Activated CD4-positive, alpha-beta T cell treated with anti-CD3 and anti-CD28 coated beads, Interleukin-2, Interleukin-6, amounts not matched to agents 100 ng/mL and 50 ng/mL, durations not matched to agents 16 hours and 8 hours (primary cell): ENCODE measurements around the gene SOX8.

ENCODE experiments used
- DNase-seq: peaks from one replicate; pipeline ENCODE4 v3.0.0-alpha.2; 2020

SOX8 gene

DNA sequence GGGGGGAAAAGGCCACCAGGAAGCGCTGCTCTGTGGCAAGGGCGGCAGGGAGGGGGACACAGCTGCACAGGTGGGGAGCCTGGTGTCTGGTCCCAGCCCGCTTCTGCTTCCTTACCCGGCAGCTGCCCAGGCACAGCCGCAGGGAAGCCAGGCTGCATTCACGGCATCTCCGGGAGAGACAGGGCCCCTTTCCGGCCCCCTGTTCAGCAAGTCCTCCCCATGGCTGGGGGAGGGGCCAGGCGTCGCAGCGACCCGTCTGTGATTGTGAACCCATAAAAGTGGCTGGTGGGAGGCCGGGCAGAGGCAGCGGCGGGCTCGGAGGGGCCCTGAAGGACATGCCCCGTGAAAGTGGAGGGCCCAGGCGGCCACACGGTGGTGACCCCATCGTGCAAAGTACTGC, 28.7 kb downstream of the SOX8 start:
- DNase-seq = no peak

DNA sequence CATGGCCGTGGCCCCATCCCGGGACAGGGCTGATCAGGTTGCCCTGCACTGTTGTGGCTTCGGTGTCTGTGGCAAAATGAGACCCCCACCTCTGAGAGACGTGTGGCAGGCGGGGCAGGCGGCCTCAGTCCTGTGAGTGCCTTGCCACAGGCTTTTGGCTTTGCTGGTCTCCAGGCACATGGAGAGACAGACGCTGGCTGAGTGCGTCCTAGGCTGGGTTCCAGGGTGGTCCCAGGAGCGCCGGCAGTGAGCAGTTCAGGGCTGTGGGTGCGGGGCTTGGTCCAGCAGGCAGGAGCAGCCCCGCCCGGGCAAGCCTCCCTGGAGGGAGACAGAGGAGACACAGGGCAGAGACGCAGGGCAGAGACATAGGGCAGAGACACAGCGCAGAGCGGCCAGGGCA, 29.2 kb downstream of the SOX8 start:
- DNase-seq = no peak

DNA sequence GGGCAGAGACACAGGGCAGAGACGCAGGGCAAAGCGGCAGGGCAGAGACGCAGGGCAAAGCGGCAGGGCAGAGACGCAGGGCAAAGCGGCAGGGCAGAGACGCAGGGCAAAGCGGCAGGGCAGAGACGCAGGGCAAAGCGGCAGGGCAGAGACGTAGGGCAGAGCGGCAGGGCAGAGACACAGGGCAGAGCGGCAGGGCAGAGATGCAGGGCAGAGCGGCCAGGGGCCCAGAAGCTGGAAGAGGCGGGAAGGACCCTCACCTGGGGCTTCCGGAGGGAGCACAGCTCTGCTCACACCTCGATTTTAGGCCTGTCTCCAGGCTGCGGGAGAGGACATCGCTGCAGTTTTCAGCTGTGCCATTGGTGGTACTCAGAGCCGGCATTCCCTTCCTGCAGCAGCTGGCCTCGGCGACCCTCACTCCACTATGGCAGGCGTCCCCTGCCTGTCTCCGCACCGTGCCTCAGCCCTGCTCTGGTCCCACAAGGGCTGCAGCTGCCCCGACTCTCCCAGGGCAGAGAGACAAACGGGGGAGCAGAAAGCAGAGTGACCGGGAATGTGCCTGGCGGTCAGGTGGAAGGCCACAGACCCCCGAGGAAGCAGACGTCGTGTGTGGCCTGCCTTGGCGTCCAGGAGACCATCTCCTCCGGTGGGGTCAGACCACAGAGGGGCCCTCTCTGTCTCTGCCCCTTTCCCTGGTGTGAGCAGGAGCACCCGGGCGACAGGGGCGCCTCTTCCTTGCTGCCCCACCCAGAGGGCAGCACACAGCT, 29.9 kb downstream of the SOX8 start:
- DNase-seq = no peak

DNA sequence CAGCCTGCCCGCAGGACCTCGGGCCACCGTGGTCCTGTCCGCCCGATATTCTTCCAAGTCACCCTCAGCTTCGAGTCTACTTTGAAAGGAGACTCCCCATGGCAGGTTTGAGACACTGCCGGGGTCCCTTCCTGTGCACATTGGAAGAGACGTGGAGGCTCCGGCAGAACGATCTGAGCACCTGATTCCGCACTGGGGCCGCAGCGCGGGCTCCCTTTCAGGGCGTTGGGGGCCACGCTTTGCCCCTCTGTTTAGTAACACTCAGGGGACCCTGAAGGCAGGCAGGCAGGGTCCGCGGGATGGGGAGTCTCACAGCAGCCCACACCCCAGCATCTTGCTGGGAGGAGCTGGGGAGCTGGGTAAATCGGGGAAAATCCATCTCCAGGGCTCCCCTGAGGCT, 30.6 kb downstream of the SOX8 start:
- DNase-seq = no peak

DNA sequence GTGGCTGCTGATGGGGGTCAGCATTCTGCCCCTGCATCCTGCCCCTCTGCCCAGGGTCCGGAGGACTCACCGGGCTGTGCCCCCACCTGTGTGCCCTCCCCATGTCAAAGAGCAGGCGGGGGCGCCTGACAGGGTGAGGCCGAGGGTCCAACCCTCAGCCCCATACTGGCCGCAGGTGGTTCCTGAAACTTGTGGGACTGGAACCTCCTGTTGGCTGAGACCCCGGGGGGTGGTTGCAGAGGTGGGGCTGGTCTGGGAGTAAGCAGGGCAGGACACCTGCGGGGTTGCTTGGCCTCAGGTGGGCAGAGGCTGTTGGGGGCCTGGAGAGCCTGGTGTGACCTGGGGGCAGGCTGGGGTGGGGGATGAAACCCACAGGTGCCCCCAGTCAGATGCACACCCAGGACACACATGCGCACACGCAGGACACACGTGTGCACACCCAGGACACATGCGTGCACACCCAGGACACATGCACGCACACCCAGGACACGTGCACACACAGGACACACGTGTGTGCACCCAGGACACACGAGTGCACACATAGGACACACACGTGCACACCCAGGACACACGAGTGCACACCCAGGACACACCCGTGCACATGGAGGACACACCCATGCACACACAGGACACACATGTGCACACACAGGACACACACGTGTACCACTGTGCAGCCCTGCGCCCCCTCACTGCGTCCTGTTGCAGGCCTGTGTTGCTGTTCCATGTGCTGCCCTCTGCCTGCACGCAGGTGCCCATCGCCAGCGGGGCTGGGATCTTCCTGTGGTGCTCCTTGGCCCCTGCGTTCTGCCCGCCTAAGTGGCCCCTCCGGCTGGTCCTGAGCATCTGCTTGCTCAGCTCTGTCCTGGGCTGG, 31.4 kb downstream of the SOX8 start:
- no peak for DNase-seq

DNA sequence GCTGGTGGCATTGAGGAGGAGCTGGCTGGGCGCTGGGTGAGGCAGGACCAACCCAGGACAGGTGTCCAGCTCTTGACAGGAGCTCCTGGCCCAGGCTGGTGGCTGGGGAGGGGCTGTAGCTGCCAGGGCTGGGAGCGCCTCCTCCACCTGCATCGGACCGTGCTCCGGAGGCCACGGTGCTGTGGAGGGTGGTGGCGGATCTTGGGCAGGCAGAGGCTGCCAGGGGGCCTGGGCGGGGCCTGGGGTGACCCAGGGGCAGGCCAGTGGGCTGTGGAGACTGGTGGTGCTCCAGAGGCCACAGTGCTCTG, 32.0 kb downstream of the SOX8 start:
- DNase-seq = no peak

DNA sequence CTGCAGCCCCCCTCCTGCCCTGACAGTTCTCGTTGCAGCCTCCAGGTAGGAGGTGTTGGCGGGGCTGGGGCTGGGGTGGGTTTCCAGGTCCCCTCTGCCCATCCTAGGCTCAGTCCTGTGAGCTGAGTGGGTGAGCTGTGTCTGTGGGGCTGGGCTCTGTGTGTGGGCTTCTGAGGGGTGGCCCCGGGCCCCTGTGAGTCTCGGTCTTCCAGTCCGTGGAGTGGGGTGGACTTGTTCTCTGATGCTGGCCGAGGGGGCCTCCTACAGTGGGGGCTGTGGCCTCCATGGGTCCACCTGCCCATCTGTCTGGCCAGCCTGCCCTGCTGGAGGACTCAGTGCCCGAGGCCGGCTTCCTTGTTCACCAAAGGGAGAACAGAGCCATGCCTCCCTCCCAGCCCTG, 32.7 kb downstream of the SOX8 start:
- no peak for DNase-seq

DNA sequence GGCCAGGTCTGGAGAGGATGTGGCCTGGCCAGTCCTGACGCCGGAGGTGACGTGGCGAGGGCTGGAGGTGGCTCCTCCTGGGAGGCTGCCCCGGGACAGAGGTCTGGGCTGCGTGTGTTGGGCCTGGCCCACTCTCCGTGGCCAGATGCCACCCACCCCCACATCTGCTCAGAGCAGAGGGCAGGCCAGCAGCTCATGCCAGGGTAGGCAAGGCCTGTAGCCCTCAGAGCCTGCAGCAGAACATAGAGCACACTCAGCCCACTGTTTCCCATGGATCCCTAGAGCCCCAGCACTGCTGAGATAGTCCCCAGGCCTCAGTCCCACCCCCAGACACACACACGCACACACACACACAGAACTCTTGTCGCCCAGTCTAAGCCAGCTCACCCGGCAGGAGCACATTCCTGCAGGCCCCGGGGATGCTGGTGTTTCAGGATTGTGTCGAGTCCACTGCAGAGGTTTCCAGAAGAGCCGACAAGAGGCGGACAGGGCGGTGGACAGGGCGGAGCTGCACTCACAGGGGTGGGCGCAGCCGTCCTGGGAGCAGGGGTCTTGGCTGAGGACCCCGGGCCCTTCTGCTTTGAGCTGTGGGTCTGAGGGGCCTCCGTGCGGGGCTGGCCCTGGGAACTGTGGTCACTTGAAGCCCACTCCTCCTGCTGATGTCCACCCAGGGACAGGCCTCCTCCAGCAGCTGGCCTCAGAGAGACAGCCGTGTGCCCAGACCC, 33.4 kb downstream of the SOX8 start:
- no peak for DNase-seq

DNA sequence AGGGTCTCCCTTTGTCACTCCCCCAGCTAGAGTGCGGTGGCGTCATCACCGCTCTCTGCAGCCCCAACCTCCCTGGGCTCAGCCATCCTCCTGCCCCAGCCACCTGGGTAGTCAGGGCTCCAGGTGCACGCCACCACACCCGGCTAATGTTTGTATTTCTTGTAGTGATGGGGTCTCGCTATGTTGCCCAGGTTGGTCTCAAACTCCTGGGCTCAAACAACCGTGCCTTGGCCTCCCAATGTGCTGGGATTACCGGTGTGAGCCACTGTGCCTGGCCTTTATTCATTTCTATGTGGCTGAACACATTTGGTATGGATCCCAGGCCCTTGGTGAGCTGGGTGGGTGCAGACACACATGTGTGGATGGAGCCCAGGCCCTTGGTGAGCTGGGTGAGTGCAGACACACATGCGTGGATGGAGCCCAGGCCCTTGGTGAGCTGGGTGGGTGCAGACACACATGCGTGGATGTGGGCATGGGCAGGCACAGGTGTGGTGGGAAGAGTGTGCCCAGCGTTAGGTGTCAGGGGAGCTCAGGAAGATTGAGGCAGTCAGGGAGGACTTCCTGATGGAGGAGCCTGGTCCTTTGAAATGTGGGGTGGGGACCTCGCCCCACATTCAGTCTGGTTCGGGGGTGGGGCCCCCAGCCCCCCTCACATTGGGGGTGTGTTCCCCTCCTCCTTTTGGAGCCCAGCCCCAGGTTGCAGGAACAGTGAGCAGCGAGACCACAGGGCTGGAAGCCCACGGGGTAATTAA, 37.1 kb downstream of the SOX8 start:
- DNase-seq = no peak

DNA sequence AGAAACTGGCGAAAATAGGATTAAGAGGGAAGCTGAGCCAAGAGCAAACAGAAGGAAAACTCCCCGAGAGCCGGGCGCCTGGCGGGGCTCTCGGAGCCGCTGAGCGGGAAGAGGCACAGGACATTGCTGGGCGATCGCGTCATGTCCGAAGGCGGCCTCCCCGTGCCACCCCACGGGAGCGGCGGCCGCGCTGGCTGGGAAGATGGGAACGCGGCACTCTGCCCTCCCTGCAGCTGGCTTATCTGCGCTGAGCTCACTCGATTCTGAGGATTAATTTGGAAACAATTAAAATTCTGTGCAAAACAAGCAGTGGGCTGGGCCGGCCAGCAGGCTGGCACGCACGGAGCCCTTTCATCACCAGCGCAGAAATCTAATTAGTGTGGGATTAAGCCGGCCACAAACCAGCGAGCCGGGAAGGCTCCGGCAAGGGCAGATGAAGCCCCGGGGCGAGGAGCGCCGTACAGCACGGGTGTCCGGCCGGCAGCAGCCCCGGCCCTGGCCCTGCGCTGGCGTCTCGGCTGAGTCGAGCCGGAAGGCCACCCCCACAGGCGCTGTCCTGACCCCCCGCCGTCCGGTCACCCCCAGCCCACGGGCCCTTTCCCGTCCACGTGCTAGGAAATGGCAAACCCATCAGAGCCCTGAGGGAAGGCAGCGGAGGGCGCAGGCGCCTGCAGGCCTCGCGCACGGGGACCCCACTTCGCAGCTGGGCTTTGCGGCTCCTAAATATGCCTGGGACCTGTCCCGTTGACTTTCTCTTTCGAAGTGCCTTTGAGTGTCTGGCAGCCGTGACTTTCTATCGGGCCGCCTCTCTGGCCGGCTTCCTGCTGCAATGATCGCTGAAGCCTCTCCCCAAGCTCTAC, 37.9 kb downstream of the SOX8 start:
- no peak for DNase-seq

DNA sequence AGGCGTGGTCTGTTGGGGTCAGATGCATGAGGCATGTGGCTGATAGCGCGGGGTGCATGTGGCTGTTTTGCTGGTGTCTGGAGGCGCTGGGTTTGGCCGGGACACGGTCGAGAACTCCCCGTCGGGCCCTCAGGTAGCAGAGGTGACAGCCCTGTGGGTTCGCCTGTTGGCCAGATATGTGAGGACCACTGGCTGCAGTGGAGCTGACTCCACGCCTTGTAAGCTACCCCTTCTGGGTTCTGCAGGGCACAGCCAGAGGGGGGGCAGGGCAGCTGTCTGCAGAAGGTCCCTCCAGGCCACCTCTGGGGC, 38.5 kb downstream of the SOX8 start:
- no peak for DNase-seq

DNA sequence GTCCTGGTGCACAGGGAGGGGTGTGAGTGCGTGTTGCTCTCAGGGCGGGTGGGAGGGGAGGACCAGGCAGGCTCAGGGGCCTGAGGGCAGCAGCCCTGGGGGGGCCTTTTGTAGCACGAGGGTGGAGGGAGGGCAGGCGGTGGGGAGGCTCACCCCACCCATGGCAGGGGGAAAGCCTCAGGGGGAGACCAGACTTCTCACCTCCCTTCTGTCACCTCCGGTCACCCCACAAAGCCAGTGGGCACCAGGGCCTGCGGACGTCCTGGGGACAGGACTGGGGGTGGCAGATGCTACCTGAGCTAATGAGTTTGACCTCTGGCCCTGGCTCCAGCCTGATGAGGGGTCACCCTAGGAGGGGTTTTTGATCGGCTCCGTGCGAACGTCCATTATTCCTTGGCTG, 39.0 kb downstream of the SOX8 start:
- no peak for DNase-seq

DNA sequence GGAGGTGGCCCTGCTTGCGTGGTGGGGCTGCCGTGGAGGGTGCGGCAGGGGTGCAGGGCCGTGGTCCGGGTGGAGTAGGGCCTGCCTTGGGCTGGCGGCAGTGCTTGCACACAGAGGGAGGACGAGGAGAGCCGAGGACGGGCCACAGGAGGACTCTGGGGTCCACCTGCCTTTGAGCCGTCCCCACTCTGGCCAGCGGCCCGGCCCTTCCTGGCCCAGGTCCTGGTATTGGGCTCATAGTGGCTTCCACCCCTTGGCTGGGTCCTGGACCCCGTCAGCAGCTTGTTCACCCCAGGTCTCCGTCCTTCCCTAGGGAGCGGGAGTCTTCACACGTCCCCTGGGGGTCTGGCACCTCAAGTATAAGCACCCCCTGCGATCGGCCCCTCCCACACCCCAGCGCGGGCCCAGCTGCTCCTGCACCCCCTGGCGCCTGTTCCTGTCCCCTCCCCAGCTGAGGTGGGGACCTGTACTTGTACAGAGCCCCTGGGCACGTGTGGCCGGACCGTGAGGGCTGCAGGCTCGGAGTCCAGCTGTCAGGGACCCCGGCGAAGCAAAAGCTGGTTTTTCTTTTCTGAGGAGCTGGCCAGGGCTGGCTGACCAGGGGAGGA, 40.1 kb downstream of the SOX8 start:
- DNase-seq = no peak

DNA sequence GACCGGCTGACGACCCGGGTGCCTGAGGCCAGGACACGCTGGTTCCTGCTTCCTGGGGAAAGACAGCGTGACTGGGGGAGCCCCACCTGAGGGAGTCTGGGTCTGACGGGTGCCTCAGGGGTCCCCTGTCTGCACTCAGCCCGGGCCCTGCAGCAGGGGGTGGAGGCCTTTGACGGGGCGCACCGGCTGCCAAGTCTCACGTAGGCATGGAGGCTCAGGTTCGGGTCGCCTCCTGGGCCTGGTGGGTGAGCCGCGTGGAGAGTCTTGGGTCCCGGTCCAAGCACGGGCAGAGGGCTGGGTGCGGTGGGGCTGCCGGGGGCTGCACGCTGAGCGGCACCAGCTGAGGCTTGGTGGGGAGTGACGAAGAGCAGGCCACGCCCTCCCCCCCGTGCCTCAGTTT, 40.9 kb downstream of the SOX8 start:
- no peak for DNase-seq

DNA sequence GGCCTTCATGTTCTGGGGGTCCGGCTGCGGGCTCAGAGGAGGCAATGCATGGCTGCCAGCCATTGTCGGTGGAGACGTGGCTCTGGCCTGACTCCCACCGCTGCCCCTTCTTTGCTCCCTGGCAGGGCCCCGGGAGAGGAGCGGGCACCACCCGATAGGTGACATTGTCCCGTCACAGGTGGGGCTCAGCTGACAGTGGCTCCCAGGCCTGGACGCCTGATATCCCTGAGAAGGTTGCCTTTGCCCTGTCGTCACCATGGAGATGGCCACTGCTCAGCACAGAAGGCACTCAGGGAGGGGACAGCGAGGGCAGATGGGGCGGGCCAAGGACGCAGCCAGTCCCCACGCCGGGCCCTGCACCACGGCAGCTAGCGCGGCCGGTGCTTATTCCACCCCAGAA, 42.6 kb downstream of the SOX8 start:
- DNase-seq = no peak

DNA sequence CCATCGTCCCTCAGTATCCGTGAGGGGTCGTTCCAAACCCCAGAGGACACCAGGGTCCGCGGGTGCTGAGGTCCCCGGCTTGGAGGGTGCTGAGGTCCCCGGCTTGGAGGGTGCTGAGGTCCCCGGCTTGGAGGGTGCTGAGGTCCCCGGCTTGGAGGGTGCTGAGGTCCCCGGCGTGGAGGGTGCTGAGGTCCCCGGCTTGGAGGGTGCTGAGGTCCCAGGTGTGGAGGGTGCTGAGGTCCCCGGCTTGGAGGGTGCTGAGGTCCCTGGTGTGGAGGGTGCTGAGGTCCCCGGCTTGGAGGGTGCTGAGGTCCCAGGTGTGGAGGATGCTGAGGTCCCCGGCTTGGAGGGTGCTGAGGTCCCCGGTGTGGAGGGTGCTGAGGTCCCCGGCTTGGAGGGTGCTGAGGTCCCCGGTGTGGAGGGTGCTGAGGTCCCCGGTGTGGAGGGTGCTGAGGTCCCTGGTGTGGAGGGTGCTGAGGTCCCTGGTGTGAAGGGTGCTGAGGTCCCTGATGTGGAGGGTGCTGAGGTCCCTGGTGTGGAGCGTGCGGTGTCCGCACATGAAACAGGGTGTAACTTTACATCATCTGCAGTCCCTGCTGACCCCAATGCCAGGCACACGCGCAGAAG, 43.7 kb downstream of the SOX8 start:
- peak; percentile 26 for DNase-seq

DNA sequence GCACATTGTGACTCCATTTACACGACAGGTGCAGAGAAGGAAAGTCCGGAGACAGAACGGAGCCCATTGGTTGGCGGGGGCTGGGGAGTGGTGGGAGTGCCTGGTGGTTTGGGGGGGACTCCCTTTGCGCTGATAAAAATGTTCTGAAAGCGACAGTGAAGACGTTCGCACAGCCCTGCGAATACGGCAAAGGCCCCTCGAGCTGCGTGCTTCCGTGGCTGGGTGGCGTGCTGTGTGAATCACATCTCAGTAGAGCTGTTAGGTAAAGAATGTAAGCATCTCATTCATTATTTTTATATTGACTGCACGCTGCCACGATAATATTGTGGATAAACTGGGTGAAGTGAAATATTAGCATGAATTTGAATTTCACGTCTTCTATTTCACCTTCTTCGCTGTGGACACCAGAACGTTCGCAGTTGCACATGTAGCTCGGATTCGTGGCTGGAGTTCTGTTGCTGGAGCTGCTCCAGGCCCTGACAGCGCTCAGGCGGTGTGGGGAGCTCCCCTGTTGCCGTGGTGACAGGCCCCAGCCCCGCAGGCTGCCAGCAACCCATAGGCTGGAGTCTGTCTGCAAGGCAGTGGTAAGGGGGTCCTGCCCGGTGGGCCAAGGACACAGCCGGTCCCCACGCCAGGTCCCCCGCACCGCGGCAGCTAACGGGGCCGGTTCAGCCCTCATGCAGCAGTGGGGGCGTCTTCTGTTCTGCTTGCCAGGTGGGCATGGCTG, 44.6 kb downstream of the SOX8 start:
- DNase-seq = no peak

DNA sequence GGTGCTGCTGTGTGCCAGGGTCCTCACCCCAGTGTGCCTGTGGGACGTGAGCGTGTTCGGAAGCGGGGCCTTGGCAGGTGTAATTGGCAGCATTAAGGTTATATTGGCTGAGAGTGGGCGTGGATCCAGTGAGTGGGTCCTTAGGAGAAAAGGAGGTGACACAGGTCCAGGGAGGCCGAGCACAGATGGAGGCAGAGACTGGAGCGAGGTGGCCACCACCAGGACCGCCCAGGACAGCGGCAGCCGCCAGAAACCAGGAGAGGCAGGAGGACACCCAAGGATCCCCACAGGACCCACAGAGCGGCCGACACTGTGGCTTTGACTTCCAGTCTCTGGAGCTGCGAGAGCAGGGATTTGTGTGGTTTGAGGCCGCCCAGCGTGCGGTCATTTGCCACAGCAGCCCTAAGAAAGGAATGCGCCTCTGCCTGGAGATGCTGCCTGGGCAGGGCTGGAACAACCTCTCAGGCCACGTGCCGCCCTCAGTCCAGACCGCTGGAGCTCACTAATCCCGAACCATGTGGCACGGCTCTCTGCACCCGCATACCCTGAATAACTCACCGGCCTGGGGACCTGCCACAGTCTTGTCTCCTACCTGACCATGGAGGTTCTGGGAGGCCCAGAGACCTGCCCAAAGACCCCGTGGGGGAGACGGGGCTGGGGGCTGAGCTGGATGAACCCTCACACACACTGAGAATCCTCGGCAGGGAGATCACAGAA, 45.4 kb downstream of the SOX8 start:
- DNase-seq = no peak

DNA sequence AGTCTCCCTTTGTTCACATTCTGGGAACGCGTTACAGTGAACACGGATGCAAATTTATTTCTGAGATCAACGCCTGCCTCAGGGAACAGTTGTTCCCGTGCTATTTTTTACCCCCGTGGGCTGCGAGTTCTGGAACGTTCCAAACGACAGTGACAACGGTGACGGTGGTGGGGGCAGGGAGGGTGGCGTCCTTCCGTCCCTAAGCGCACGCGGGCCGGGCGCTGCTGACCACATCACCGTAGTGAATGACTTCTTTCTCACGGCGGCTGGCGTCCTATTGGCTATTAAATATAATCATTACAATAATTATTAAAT, 45.9 kb downstream of the SOX8 start:
- no peak for DNase-seq

DNA sequence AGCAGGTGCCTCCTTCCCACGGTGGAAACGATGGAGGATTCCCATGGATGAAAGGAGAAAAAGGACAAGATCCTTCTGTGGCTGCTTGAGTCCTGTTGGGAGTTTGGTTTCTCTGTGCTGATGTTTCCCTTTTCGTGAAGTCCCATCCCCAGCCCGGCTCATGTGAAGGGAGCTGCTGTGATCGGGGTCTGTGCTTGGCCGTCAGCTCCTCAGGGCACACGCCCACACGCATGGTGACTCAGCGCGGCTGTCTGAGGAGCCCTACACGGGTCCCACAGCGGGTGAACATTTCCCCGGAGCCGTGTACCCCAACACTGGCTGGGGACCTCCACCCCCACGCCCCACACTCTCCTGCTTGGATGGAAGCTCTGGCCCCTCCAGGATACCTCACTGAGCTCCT, 46.5 kb downstream of the SOX8 start:
- no peak for DNase-seq
